Activated CD8-positive, alpha-beta memory T cell treated with anti-CD3 and anti-CD28 coated beads for 1 hour (primary cell): ENCODE data around the gene SEL1L3.

ENCODE experiments used
- DNase-seq, 2 donors: peaks; one replicate each; pipeline ENCODE4 v3.0.0-alpha.2; 2020; ENCODE audit warnings: low read depth in 1 of 2; ENCODE audit errors: extremely low read depth in 1 of 2

The SEL1L3 gene

GRCh38 chr4:25795566-25796454, 67.0 kb downstream of the SEL1L3 start:
- DNase-seq, result no peak

- no peak for DNase-seq
These were observed 67.7 kb downstream of the SEL1L3 start for GRCh38 chr4:25795091-25795490.

- DNase-seq, result no peak
These were observed 69.9 kb downstream of the SEL1L3 start for GRCh38 chr4:25792876-25793275.

GRCh38 chr4:25792200-25792791, 70.5 kb downstream of the SEL1L3 start:
- no peak for DNase-seq

GRCh38 chr4:25790024-25790423, 72.8 kb downstream of the SEL1L3 start:
- DNase-seq, result no peak

GRCh38 chr4:25788703-25789238, 74.0 kb downstream of the SEL1L3 start:
- DNase-seq, result no peak

- DNase-seq, result no peak
These were observed 76.2 kb downstream of the SEL1L3 start for GRCh38 chr4:25786497-25787065.

GRCh38 chr4:25783943-25784342, 78.8 kb downstream of the SEL1L3 start:
- DNase-seq, result no peak

GRCh38 chr4:25783126-25783525, 79.7 kb downstream of the SEL1L3 start:
- DNase-seq, result no peak

GRCh38 chr4:25782482-25782881, 80.3 kb downstream of the SEL1L3 start:
- DNase-seq, result no peak

- no peak for DNase-seq
These were observed 83.8 kb downstream of the SEL1L3 start for GRCh38 chr4:25779021-25779420.

- DNase-seq, result no peak
These were observed 86.0 kb downstream of the SEL1L3 start for GRCh38 chr4:25776795-25777194.

- no peak for DNase-seq
These were observed 87.6 kb downstream of the SEL1L3 start for GRCh38 chr4:25775166-25775565.

- no peak for DNase-seq
These were observed 89.4 kb downstream of the SEL1L3 start for GRCh38 chr4:25773358-25773757.

- no peak for DNase-seq
These were observed 91.1 kb downstream of the SEL1L3 start for GRCh38 chr4:25771672-25772071.

- no peak for DNase-seq
These were observed 91.9 kb downstream of the SEL1L3 start for GRCh38 chr4:25770847-25771246.

GRCh38 chr4:25769251-25769650, 93.5 kb downstream of the SEL1L3 start:
- no peak for DNase-seq

GRCh38 chr4:25767877-25768725, 94.7 kb downstream of the SEL1L3 start:
- DNase-seq, result no peak

- no peak for DNase-seq
These were observed 102.2 kb downstream of the SEL1L3 start for GRCh38 chr4:25760518-25761157.

GRCh38 chr4:25760048-25760447, 102.7 kb downstream of the SEL1L3 start:
- DNase-seq, result no peak
